Lower lobe of right lung (tissue), 2 donors: ENCODE measurements around the gene NMNAT3. TPM values are rescaled to one million over a fixed set of nuclear protein-coding genes. Genes with fewer than 3 reads are reported as not detected.

Experiments
- ATAC-seq, 2 donors: fragments of 200-7000 bp; cut with Tn5 transposase; one replicate each; pipeline ENCODE4 v1.9.1; 2020 to 2022; ENCODE audit warnings: mild to moderate bottlenecking in 2 of 2, moderate library complexity in 2 of 2
- DNase-seq: peaks from one replicate; pipeline ENCODE4 v3.0.0-alpha.2; 2020
- H3K27ac ChIP-seq: fragments of 200-600 bp; one replicate; pipeline ENCODE4 v1.8.0; 2022
- H3K27me3 ChIP-seq: fragments of 200-600 bp; one replicate; pipeline ENCODE4 v1.8.0; 2022; ENCODE audit warnings: low read depth
- H3K36me3 ChIP-seq: fragments of 200-600 bp; one replicate; pipeline ENCODE4 v1.8.0; 2022; ENCODE audit warnings: mild to moderate bottlenecking
- H3K4me1 ChIP-seq: fragments of 200-600 bp; one replicate; pipeline ENCODE4 v1.8.0; 2022
- H3K4me3 ChIP-seq: fragments of 200-600 bp; one replicate; pipeline ENCODE4 v1.8.0; 2022; ENCODE audit warnings: mild to moderate bottlenecking
- H3K9me3 ChIP-seq: fragments of 200-600 bp; one replicate; pipeline ENCODE4 v1.8.0; 2022
- CTCF ChIP-seq: fragments of 200-600 bp; IDR thresholded peaks from one replicate; pipeline ENCODE4 v1.8.0; 2022; ENCODE audit warnings: antibody characterized with exemption, mild to moderate bottlenecking
- intact Hi-C: fragments of 100-400 bp; cut with DNase I; formaldehyde crosslinking; loops from one replicate; pipeline ENCODE4 v1.11.0; 2022
- total RNA-seq: library from RNA; stranded (reverse); fragmentation: NEBNext Ultra II Directional; extraction: Animal tissue kit (Norgen Biotek cat#: 25700); gene quantifications from one replicate; pipeline ENCODE4 v1.2.1, GENCODE V29; 2021
- donor health status: DM: no; HTN: yes; CAD: no; lungs with severe emphysema.

Gene NMNAT3
- total RNA-seq, 1 donor from 2014 or later, result 5.8 TPM

GRCh38 chr3:139530717-139531116 is 147.1 kb downstream of the NMNAT3 start:
- TF ChIP-seq CTCF, result no peak
- ATAC-seq (no peak), DNase-seq (no peak)
- no peak overlapping the region for H3K27ac ChIP-seq
- no peak overlapping the region for H3K4me3 ChIP-seq
- H3K4me1 ChIP-seq, result peaks cover 28% of the 10 kb centered on the region
- no peaks in the 10 kb centered on the region for H3K36me3 ChIP-seq
- H3K9me3 ChIP-seq, result no peaks in the 10 kb centered on the region
- intact Hi-C loops, result no loop called here
- no peaks in the 10 kb centered on the region for H3K27me3 ChIP-seq

- H3K4me3 ChIP-seq, result no peak overlapping the region
- H3K4me1 ChIP-seq, result peaks cover 18% of the 10 kb centered on the region
- no peak for DNase-seq
- ATAC-seq, result no peak
- H3K36me3 ChIP-seq, result no peaks in the 10 kb centered on the region
- no peak for TF ChIP-seq CTCF
- intact Hi-C loops, result no loop called here
- no peak overlapping the region for H3K27ac ChIP-seq
- no peaks in the 10 kb centered on the region for H3K27me3 ChIP-seq
- no peaks in the 10 kb centered on the region for H3K9me3 ChIP-seq
Measured at GRCh38 chr3:139529662-139530061, 148.1 kb downstream of the NMNAT3 start.

- peaks cover 11% of the 10 kb centered on the region for H3K4me1 ChIP-seq
Measured at GRCh38 chr3:139528924-139529323, 148.8 kb downstream of the NMNAT3 start.

GRCh38 chr3:139528281-139528680 is 149.5 kb downstream of the NMNAT3 start:
- Histone ChIP-seq H3K27me3 (no peaks in the 10 kb centered on the region), H3K4me1 (peaks cover 5% of the 10 kb centered on the region), H3K4me3 (no peak overlapping the region), H3K36me3 (no peaks in the 10 kb centered on the region), H3K9me3 (no peaks in the 10 kb centered on the region), H3K27ac (no peak overlapping the region)
- intact Hi-C loops, result no loop called here
- ATAC-seq (no peak), DNase-seq (no peak)
- no peak for TF ChIP-seq CTCF

More at GRCh38 chr3:139528924-139529323, 148.8 kb downstream of the NMNAT3 start:
- ATAC-seq, result no peak
- DNase-seq, result no peak
- Histone ChIP-seq H3K36me3 (no peaks in the 10 kb centered on the region), H3K4me3 (no peak overlapping the region), H3K27me3 (no peaks in the 10 kb centered on the region), H3K27ac (no peak overlapping the region), H3K9me3 (no peaks in the 10 kb centered on the region)
- intact Hi-C loops, result no loop called here
- no peak for TF ChIP-seq CTCF

- no peaks in the 10 kb centered on the region for H3K4me1 ChIP-seq
- no peak for TF ChIP-seq CTCF
- DNase-seq (no peak), ATAC-seq (no peak)
- no peak overlapping the region for H3K27ac ChIP-seq
- no peaks in the 10 kb centered on the region for H3K9me3 ChIP-seq
- intact Hi-C loops, result no loop called here
- H3K36me3 ChIP-seq, result no peaks in the 10 kb centered on the region
- no peak overlapping the region for H3K4me3 ChIP-seq
- H3K27me3 ChIP-seq, result no peaks in the 10 kb centered on the region
Measured at GRCh38 chr3:139527265-139527664, 150.5 kb downstream of the NMNAT3 start.

GRCh38 chr3:139526146-139526545 is 151.6 kb downstream of the NMNAT3 start:
- DNase-seq, result no peak
- H3K36me3 ChIP-seq, result no peaks in the 10 kb centered on the region
- no peak for TF ChIP-seq CTCF
- no peak overlapping the region for H3K27ac ChIP-seq
- intact Hi-C loops, result no loop called here
- ATAC-seq, result no peak
- H3K27me3 ChIP-seq, result no peaks in the 10 kb centered on the region
- no peaks in the 10 kb centered on the region for H3K4me1 ChIP-seq
- H3K4me3 ChIP-seq, result no peak overlapping the region
- no peaks in the 10 kb centered on the region for H3K9me3 ChIP-seq
